GM19395 (cell line): ENCODE measurements around the gene CALML3.

ENCODE experiments used
- ATAC-seq: cut with Tn5 transposase; IDR thresholded peaks from one replicate; pipeline ENCODE4 v1.9.1; 2021; ENCODE audit warnings: mild to moderate bottlenecking, moderate library complexity; ENCODE audit not compliant: unreplicated experiment

The CALML3 gene

DNA sequence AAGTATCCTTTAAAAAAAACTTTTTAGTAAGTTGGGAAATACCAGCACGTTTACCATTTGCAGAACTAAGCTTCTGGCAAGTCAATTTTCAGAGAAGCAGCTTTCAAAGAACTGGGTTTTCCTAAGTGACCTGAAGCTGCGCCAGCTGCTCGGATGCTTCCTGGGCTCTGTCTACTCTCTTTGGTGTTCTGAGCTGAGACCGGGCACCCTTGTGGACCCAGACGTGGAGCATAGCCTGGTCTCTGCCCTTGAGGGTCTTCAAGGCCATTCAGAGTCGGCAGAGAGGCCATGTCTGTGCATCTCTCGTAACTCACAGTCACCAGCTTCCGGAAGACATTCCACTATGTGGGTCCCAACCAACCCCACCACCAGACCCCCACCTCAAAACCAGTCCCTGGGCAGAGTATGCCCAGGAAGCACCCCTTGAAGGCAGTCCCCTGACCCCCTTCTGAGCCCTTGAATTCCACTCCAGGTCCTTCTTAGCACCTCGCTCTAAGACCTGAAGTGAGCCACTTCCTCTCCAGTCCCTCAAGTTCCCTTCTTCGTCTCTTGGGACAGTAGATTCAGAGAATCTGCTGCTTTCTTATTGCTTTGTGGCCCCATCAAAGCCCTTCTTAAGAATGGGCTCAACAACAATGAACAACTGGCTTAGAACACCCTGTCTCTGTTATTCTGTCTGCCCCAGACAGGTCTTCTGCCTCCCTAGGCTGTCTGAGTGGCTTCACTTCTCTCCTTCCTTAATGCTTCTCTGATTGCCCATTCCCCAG is 33.9 kb upstream of the CALML3 start:
- no peak for ATAC-seq

DNA sequence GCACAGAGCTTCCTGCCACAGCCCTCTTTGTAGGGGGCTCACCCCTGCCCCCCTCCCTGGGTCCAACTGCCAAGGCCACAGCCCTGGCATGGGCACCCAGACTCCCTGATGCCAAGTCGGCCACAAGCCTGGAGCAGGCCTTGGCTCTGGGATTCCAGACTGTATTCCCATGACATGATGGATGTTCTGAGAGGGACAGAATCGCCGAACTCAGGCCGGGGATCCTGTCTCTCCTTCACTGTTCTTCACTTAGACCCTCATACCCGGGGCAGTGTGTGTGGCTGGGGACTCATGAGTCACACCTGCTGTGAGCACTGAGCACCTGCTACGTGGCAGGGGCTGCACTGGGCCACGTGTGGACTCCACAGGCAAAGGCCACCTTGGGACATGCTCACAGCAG is 33.3 kb upstream of the CALML3 start:
- ATAC-seq, result no peak

DNA sequence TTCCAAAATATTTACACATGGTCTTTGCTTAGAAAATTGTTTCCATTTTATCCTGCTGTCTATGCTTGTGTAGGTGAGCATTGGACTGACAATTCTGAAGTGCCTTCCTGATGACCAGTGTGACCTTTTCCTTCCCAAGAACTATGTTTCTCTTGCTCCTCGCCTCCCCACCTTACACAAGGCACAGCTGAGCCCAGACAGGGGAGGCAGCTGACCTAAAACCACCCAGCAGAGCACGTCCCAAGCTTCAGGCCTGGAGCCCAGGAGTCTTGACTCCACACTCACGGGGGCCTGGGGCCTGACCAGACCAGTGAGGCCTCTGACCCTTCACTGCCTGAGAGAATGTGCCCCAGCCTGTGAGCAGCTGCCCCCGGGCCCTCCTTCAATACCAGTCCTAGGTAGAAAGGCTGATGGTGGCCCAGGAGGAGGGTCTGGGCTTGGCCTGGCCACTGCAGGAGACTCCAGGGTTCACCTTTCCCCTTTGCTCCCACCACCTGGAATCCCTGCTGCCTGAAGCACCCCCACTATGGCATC is 32.4 kb upstream of the CALML3 start:
- no peak for ATAC-seq

DNA sequence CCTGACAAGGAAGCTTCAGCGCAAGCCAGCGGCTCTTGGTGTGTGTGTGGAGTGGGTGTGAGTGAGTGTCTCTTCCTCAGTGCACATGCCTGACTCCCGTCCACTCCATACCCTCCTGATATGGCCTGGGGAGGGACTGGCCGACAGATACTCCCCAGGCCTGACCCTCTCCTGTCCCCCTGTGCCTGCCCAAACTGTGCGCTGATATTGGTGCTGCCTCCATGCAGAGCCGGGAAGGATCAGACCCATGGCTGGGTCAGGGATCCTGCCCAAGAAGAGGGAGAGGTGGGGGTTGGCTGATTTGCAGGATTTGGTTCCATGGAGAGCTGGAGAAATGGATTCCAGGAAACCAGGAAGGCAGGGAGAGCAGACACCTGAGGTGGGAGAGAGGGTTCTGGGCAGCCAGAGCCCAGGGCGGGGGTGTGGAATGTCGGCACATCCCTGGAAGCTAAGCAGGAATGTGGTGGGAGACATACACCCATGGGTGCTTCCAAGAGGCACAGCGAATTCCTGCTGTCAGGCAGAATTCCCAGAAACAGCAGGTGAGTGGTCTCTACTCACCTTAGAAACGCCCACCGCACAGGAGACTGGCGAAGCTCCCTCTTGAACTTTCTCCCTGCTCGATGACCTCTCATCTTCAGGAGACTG is 31.7 kb upstream of the CALML3 start:
- ATAC-seq, result no peak

DNA sequence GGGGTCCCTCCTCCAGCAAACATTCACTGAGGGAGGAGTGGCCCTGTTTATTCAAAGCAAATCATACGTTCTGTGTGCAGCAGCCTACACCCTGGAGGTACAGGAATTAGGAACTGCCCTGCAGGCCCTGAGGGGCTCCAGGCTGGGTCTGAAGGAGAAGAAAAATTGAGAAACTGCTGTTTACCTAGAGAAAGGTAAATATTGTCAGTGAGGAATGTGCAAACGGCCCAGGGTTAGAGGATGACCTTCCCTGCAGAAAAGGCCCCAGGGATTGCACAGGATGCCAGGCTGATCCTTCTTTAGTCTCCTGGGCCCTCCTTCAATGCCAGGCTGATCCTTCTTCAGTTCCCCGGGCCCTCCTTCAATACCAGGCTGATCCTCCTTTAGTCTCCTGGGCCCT is 31.1 kb upstream of the CALML3 start:
- no peak for ATAC-seq

DNA sequence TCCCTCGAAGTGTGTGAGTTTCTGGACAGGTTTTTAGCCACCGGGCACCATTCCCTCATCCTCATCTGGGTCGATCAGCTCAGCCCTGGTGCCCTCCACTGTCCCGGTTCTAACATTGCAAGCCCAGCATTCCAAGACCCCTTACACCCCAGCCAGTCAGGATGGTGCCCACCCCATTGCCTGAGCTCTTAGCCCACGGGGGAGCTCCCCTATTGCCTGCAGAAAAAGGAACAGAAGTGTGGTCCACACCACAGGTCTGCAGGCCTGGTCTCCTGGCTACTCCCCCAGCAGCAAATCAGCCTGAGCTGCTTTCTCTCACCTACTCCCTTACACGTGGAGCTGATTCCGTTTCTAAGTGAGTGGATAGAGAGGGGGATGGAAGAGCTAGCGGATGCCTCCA is 30.1 kb upstream of the CALML3 start:
- ATAC-seq, result no peak

DNA sequence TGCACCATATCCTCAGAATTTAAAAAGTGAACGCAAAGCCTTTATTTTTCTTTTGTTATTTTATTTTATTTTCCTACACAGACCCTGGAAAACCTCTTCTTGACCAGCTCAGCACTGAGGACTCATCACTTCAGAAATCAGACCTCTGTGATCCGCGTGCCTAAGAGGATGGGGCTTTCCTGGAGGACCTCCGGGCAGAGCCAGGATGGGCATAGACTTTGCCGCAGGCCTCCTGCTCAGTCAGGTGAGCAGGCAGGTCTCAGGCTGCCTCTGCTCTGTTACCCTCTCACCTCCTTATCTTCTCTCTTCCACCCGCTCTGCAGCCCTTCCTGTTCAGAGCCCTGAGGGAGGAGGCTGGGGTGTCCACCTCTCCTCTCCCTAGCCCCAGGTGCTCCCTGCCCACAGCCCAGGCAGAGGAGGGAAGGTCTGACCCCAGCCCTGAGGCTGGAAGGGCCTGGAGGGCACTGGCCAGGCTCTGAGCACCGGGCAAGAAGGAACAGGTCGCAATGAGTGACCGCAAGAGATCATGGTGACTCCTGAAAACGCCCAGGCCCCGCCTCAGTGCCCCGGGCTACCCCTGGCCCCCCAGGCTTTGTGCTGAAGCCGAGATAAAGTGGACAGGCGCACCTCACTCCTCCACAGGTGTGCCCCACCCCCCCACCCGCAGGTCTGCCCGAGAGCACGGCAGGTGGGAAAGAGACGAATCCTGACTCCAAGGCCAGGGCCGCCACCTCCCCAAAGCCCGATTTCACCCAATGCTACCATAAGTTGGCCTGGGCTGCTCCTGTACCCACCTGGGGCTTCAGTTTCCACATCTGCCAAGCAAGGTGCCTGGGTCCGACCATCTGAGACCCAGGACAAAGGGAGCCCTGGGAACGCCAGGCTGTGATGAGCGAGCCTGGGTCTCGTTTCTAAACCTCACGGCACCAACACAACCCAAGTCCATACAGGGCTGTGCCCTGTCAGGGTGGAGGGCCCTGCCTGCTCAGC is 28.2 kb upstream of the CALML3 start:
- no peak for ATAC-seq

DNA sequence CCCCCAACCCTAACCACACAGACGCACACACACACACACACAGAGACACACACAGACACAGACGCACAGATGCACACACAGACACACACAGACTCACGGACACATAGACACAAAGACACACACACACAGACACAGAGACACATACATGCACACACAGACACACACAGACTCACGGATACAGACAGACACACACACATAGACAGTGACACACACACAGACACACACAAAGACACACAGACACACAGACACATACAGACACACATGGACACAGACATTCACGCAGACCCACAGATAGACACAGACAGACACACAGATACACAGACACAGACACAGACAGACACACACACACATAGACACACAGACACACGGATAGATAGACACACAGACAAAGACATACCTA is 27.5 kb upstream of the CALML3 start:
- ATAC-seq, result no peak

DNA sequence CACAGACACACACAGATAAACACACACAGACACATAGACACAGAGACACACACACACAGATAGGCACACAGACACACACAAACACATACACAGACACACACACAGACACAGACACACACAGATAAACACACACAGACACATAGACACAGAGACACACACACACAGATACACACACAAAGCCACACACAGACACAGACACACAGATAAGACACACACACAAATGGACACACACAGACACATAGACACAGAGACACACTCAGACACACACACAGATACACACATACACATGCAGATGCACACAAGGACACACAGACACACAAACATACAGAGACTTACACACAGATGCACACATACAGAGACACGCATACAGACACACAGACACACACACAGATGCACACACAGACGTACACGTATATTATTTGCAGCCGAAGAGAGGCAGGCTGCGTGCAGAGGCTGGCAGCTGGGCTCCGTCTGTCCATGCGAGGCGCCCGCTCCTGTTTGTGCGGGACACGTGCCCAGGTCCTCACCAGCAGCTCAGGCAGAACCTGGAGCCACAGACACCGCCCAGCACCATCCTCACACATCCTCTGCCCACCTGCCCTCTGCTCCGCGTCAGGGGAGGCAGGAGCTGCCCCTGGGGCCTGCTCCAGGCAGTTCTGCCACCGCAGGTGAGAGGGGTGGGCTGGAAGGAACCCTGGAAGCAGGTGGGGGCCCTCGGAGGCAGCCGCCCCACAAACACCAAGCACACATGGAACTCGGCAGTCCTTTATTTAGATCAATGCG is 26.6 kb upstream of the CALML3 start:
- no peak for ATAC-seq

DNA sequence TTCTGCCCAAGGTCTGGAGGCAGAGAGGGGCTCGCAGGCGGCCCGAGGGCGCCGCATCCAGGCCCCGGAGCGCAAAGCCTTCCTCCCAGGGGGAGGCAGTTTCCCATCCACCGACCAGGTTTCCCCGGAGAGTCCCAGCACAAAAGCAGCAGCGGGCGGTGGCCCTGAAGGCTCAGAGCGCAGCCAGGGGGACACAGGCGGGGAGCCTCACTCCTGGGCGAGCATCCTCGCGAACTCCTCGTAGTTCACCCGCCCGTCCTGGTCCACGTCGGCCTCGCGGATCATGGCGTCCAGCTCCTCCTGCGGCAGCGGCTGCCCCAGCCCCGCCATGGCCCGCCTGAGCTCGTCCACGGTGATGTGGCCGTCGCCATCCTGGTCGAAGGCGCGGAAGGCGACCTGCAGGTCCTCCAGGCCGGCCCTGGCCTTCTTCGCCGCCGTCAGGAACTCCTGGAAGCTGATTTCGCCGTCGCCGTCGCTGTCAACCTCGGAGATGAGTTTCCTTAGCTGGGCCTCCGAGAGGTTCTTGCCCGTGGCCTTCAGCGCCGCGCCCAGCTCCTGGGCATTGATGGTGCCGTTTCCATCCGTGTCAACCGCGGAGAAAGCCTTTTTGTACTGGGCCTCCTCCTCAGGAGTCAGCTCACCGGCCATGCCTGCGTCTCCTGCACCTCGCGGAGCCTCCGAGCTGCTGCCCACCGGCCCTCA is 25.8 kb upstream of the CALML3 start:
- no peak for ATAC-seq

DNA sequence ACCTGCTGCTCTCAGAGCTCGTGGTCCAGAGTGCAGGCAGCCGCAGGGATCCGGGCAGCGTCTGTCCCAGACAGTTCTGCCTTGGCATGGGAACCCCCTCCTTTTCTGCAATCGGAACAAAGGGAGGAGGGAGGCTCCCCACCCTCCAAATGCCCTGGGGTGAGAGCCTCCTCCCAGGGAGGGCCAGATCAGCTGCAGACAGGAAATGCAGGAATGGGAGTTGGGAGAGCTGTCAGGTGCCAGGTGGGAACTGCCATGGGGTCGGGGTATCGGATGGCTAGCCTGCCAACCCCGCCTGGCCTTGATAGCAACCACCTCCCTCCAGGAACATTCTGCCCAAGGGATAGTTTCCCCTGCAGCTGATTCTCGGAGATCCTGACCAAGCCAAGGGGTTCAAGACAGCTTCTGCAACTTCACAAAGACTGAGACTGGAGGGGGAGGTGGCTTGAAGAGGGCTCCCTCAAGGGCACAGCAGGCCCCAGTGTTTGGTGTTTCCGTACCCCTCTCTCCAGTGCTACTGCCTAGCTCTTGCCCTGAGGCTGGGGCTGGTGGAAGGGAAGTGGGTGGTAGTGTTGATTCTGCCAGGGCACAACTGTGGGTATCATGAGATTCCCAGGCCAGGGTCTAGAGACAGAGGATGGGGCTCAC is 25.1 kb upstream of the CALML3 start, which contains the start of gene CALML5:
TSS of gene CALML5 (minus strand) at position 78 of the 648 bp plus-strand sequence. CDS start 132 bp downstream, outside the sequence.
- no peak for ATAC-seq

DNA sequence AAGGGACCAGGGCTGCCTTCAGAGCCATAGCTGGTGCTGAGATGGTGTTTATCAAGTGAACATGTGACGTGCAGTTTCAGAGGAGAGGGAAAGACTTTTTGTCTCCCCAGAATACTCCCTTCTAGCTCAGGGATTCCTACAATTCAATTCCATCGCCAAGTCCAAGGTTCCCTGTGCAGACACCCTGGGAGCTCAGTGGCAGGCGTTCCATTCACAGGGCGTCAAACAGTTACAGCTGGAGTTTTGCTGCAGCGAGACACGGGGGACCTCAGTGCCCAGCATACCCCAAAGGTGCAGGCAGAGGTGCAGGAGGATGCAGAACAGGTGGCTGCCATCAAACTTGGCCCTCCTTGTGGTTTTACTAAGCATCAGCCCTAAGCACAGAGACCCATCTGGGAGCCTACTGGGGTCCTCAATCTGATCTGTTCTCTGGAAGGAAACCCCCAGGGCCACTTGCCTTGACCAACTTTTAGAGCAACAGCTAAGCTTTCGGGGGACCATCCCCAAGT is 24.5 kb upstream of the CALML3 start:
- ATAC-seq, result no peak

DNA sequence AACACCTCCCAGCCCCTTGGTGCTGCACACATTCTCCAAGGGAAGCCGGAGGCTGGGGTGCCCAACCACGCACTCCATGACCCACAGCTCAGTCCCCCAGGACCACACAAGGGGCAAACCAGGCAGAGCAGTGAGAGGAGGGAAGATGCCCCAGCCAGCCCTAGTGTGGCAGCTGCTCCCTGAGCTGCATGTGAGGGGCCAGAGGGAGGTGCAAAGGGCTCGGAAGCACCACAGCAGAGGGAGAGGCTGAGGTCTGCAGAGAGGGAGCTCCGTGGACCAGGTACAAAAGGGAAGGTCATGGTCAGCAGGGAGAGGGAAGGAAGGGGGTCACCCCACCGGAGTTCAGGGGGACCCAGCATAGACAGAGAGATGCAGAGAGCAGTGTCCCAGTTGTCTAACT is 23.9 kb upstream of the CALML3 start:
- no peak for ATAC-seq

DNA sequence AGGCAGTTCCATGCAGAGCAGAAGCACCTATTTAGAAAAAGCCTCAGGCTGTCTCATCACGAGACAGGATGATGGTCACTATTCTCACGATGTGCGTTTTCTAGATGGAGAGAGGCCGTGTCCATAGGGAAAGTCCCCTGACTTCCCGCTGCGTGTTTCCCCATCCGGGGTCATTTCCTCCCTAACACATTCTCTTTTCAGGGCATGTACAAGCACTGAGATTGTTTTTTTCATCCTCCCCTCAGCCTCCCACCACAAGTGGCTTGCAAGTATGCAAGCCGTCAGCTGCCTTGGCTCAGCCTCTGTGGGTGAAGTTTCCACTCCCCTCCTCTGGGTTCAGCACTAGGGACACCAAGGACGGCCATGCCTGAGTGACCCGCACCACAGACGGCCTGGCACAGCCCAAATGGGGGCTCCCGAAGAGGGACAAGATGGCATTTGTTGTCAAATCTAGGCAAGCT is 22.7 kb upstream of the CALML3 start:
- ATAC-seq, result no peak

DNA sequence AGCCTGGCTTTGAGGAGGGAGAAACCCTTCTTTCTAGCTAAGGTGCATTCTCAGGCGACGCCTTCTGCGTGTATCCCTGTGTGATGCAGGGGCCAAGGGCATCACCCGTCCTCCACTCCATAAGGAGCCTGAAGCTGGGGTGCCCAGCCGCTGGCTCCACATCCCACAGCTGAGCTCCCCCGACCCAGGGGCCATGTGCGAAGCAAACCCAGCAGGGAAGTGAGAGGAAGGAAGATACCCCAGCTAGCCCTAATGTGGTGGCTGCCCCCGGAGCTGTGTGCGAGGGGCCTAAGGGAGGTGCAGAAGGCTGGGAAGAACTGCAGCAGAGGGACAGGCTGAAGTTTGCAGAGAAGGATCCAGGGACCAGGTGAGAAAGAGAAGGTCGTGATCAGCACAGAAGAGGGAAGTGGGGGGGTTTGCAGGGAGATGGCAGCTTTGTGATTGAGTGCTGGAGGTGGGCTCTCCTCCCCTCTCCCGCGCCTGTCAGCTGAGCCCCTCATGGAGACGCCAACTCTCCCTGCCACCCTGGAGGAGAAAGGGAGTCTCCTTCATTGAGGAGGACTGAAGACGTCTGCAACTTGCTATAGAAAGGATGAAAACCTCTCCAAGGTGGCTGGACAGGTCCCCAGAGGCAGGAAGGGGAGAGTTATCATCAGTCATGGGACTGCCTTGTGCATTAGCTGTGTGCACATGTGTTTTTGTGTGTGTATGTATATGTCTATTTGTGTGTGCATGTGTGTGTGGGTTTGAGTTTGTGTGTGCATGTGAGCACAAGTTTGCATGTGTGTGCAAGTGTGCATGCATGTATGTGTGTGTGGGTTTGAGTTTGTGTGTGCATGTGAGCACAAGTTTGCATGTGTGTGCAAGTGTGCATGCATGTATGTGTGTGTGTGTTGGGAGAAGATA is 21.9 kb upstream of the CALML3 start:
- ATAC-seq, result no peak

DNA sequence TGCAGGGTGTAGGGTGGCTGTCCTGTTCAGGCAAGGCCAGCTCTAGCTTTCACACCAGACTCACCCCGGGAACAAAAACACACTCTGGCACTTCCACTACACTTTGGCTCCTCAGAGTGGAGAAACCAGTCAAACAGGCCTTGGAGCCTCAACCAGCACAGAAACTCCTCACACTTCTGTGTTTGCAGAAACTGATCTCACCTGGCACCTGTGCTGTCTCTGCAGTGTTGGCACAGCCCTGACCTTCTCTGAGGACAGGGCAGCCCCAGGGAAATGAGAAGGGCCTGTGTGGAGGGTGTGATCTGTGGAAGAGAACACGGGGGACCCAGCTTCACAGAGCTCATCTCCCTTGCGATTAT is 21.3 kb upstream of the CALML3 start:
- no peak for ATAC-seq

DNA sequence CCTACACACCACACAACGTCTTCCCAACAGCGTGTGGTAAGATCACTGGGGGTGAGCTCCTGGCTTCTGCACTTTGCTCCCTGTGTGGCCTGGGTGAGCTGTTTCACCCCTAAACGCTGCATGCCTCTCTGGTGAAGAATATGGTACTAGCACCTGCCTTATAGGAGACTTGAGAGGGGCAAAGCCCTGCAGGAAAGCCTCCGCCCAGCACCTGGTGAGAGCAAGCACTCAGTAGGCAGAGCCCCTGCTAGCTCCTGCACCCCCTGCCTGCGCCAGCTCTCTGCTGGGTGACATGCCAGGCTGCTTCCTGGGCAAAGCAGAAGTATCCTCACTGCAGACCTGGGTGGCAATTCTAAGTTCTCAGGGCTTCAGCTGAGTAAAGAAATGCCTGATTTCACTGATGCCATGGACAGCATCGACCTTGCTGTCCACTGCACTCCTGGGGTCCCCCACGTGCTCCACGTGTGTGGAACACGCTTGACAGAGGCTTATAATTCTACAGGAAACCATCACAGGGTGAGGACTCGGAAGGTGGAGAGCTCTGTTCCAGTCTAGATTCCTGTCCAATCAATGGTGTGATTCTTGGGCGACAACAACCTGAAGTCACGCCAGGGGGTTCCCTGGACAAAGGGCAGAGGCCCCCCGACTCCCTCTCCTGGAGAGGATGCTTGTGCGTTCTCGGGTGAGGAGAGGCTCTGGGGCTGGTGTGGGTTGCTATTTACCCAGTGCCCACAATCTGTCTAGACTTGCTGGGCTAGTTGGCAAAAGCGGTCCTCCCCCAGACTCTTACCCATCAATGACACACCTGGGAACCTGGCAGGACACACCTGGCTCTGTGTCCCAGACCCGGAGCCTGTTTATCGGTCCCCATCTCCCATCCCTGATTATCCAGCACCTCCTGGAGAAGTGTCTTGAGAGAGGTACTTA is 20.4 kb upstream of the CALML3 start:
- ATAC-seq, result no peak
